SW480 (cell line): Measurements from ENCODE around the gene SLC5A6.

ENCODE experiments used
- DNase-seq: peaks from one replicate; pipeline ENCODE4 v3.0.0-alpha.2; 2016; ENCODE audit warnings: low spot score

The SLC5A6 gene

GRCh38 chr2:27211943-27212625 is at the start of gene SLC5A6, which contains the start of gene ATRAID:
Gene SLC5A6 (minus strand): TSS chr2:27212268. CDS start chr2:27207650, 4,618 bp downstream.
Gene ATRAID (plus strand): TSS chr2:27212041. CDS start chr2:27212369, 328 bp downstream.
- peak; percentile 90 for DNase-seq

- DNase-seq = no peak
These were observed 49.3 kb upstream of the SLC5A6 start for GRCh38 chr2:27261241-27261925.

- no peak for DNase-seq
These were observed 46.0 kb upstream of the SLC5A6 start for GRCh38 chr2:27258051-27258450.

DNA sequence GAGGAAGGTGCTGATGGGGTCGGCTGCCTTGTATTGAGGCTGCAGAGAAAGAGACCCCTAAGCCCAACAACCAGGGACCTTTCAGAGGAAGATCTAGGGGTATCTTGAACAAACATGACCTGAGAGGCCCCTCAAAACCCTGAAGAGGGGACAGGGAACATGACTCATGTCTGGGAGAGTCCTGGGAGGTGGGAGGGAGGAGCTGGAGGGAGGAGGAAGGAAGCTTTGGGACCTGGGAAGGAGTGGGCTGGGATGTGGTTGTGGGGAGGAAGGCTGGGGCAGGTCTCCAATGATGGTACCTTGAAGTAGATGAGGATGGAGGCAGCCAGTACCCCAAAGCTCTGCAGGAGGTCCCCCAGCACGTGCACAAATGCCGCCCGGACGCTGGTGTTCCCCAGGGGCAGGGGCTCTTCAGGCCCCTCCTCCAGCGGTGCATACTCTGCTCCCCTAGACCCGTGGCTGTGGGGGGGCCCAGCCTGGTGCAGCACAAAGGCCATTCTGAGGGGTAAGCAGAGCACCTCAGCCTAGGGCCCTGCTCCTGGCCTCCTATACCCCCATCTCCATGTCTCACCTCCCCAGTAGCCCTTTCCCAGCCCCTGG is 44.9 kb upstream of the SLC5A6 start:
- no peak for DNase-seq

GRCh38 chr2:27255660-27256059 is 43.6 kb upstream of the SLC5A6 start:
- no peak for DNase-seq

GRCh38 chr2:27255187-27255586 is 43.1 kb upstream of the SLC5A6 start:
- no peak for DNase-seq

- DNase-seq = no peak
These were observed 39.7 kb upstream of the SLC5A6 start for GRCh38 chr2:27251766-27252165.

DNA sequence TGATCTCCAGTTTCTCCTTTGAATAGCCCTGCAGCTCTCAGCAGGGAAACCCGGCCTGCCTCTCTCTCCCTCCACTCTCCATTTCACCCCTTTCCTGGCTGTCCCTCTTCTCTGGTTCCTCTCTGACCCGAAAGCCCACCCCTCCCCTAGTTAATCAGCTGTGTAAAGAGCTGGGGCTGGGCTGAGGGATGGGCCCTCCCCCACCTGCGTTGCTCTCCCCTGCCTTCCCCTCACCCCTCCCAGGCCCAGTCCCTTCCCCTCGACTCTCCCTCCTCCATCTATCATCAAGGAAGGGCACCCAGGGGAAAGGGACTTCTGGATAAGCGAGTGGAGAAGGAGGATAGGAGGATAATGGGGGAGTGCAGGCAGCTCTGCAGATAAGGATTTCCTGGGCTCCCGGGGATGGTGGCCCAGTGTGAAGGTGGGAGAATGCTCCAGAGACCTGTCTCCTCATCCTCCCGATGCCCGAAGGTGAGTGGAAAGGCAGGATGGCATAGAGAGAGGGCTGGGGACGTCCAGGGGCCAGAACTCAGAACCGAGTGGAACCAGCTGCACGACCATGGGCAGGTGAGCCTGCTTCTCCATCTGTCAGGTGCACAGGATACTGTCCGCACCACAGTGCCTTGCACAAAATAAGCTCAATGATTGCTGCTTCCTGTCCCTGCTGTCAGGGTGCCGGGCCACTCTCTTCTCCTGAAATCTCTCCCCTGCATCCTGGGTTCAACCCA is 38.7 kb upstream of the SLC5A6 start:
- DNase-seq = no peak

DNA sequence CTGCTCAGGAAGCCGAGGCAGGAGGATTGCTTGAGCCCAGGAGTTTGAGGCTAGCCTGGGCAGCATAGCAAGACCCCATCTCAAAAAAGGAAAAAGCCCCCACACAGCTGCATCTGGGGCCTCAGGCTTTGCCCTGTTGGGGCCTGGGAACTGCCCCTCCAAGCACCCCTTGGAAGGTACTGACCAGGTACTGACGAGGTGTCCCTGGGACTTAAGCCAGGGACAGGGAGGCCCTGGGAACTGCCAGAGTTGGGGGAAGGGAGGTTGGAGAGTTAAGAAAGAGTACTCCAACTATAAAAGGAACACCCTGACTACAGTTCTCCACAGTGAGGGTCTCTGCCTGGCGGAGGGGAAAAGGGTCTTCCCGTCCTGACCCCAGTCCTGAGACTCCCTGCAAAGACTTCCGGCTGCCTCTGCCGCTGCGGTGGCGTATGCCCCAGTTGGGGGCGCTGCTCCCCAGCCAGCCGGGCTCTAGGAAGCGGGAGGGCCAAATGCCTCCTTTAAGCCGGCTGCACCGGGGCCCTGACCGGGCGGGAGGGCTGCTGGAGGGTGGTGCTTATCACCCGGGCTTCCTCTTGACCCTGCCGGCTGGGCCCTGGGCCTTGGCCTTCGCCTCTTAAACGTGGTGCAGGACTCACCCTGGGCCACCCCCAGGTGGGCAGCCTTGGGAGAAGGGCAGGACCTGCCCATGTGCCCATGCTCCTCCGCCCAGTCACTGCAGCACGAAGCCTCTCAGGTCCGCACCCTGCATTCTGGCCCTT is 38.0 kb upstream of the SLC5A6 start:
- peak; percentile 50 for DNase-seq

DNA sequence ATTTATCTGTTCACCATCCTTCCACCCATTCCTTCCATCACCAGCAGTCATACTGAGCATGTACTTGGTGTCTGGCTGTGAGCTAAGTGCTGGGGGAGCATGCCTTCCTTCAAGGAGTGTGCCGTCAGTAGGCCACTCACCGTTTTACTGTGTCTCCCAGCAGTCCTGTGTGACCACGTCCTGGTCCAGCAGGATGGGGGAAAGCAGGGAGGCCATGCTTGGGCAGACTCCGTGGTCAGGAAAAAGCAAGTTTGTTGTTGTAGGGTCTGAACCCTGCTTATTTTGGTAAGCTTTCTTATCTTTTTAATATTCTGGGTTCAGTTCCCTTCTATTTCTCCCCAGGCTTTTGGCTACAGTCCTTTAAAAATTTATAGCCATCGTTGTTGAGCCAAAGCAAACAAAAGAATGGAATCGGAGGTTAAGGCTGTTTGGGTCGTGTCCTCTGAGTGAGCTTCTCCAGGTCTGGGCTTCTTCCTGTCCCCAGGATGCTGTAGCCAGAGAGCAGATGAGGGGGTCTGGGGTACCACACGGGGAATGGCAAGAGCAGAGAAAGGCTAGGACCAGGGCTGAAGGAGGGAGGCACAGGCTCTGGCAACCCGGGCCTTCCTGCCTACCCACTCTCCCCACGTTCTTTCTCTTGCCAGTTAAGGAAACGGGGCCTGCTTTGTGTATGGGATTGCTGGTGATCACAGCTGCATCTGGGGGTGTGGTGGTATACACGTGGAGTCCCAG is 37.3 kb upstream of the SLC5A6 start:
- no peak for DNase-seq

DNA sequence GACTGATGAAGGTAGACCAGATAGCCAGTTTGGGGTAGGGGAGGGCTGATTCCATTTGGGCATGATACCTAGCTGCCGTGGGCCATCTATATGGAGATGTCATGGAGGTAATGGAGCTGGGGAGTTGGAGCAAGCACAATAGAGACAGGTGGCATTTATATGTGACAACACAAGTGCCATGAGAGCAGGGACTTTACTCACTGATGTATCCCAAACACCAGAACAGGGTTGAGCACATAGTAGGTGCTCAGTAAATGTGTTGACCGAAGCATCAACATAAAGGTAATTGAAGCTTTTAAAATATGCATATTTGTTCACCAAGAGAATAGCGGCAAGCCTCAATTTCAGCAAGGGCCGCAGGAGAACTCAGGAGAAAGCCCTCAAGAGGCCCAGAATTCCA is 35.8 kb upstream of the SLC5A6 start:
- no peak for DNase-seq

DNA sequence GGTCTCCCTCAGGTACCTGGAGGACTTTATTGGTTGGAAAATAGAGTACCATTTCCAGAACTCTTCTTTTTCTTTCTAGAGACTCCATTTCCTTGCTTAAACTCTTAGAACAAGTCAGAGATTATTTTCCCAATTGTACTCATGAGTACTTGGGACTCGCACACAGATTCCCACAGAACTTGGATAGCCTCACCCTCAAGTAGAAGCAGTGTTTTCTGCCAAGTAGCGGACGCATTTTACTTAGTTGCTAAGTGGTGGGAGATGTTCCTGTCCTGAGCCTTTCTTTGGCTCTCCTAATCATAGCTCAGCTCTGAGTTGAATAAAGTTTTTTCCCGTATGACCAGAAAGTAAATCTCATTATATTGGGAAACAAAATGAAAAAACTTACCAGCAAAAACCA is 33.6 kb upstream of the SLC5A6 start:
- no peak for DNase-seq

GRCh38 chr2:27245116-27245515 is 33.0 kb upstream of the SLC5A6 start:
- DNase-seq = no peak

DNA sequence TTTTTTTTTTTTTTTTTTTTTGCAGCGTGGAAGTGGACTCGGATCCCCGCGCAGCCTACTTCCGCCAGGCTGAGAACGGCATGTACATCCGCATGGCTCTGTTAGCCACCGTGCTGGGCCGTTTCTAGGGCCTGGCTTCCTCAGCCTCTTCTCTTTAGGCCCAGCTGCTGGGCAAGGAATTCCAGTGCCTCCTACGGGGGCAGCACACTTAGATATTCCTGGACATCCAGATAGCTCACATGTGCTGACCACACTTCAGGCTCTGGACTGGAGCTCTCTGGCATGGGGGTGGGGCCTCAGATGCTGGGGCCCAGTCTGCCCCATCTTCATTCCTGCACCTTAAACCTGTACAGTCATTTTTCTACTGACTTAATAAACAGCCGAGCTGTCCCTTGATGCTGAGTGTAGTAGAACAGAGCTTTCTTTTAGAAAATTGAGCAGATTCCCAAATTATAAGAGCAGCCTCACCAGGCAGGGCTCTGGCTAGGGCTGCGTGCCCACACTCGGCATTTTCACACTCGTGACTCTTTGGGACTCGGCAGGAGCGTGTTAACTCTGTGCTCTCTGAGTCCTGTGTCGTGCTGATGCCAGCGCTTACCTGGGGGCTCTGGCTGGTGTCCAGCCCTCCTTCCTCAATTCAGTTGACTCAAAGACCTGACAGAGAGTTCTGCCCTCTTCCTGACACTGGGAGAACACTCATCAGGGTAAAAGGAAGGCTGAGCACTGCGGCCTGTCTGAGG is 31.5 kb upstream of the SLC5A6 start:
- no peak for DNase-seq

DNA sequence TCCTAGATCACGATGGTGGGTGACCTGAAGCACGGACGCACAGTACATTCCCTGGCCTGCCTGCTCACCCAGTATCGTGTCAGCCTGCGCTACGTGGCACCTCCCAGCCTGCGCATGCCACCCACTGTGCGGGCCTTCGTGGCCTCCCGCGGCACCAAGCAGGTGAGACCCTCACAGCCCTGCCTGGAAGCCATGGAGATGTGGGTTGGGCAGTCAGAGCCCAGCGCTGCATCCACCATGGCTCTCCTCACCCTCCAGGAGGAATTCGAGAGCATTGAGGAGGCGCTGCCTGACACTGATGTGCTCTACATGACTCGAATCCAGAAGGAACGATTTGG is 30.5 kb upstream of the SLC5A6 start:
- no peak for DNase-seq

GRCh38 chr2:27241761-27242613 is 29.9 kb upstream of the SLC5A6 start:
- DNase-seq = no peak

- DNase-seq = no peak
These were observed 28.3 kb upstream of the SLC5A6 start for GRCh38 chr2:27240406-27240805.

DNA sequence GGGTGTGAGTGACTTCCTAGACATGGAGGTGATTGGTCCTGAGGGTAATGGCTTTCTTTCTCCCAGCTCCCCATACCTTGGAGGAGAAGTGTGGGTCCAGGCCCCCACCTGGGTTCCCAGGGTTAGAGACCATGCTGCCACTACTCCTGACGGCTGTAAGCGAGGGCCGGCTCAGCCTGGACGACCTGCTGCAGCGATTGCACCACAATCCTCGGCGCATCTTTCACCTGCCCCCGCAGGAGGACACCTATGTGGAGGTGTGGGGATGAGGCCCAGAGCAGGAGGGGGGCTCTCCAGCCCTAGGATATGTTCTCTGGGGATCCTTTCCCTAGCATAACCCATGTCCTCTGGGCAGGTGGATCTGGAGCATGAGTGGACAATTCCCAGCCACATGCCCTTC is 26.9 kb upstream of the SLC5A6 start:
- DNase-seq = no peak

DNA sequence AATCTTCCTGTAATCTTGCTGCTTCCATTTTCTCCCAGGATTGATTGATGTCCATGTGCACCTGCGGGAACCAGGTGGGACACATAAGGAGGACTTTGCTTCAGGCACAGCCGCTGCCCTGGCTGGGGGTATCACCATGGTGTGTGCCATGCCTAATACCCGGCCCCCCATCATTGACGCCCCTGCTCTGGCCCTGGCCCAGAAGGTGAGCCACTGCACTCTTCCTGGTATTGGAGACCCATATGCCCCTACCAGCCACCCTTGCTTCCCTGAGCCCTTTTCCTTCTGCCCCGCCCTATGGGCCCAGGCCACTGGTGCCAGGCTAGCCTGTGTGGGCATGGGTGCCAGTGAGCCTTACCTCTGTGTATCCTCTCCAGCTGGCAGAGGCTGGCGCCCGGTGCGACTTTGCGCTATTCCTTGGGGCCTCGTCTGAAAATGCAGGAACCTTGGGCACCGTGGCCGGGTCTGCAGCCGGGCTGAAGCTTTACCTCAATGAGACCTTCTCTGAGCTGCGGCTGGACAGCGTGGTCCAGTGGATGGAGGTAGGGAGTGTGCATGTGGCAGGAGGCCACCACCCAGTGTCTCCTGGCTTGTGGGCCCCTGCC is 25.4 kb upstream of the SLC5A6 start:
- DNase-seq = no peak
